ENCODE measurements around the gene HDX.

The HDX gene

DNA sequence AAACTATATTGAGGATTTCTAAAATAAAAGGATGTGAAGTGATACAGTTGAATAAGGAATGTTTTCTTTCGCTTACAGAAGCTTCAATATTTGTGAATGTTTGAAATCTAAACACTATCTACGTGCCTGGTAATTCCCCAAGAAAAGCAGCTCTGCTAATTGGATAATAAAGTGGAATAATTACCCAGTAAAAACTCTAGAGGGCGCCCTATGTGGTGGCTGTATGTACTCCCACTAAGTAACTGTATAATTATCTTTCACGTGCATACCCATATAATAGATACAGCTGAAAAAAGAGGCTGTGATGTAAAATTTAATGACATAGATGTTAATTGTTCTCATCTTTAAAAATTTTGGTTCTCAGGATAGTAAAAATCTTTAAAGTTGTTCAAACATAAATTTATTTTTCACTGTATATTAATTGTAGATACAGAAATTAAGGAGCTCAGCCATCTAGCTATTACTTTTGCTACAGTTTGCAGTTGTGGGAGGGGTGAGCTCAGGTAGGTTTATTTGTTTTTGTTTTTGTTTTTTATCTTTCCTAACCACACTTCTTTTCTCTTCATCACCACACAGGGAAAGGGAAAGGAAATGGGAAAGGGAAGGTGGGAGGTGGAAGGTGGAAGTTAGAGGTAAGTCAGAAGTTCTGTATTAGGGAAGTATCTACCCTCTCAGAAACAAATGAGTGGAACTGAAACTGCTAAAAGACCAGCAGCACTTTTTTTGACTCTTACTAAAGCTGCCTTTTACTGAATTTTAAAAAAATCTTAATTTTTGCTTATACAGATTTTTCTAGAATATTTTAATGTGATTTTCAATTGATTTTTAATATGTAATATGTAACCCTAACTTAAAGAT, 162.5 kb downstream of the HDX start:
- H3K4me3 ChIP-seq (replicated peaks; ENCODE audit: low read depth, low read length) = no peak overlapping the region
- no peak for DNase-seq (ENCODE audit: extremely low read depth, low read depth)
- TF ChIP-seq CTCF (IDR thresholded peaks at IDR 0.05; ENCODE audit: low read depth, low read length, missing control alignments) = peak; percentile 39

- no peak for DNase-seq (ENCODE audit: extremely low read depth, low read depth)
- no peak for TF ChIP-seq CTCF (IDR thresholded peaks at IDR 0.05; ENCODE audit: low read depth, low read length, missing control alignments)
- no peak overlapping the region for H3K4me3 ChIP-seq (replicated peaks; ENCODE audit: low read depth, low read length)
Observed at GRCh38 chrX:84336646-84337045, 165.6 kb downstream of the HDX start.

- no peak for TF ChIP-seq CTCF (IDR thresholded peaks at IDR 0.05; ENCODE audit: low read depth, low read length, missing control alignments)
- H3K4me3 ChIP-seq (replicated peaks; ENCODE audit: low read depth, low read length) = no peak overlapping the region
- DNase-seq (ENCODE audit: extremely low read depth, low read depth) = no peak
Observed at GRCh38 chrX:84335121-84335520, 167.1 kb downstream of the HDX start.

- no peak overlapping the region for H3K4me3 ChIP-seq (replicated peaks; ENCODE audit: low read depth, low read length)
- DNase-seq (ENCODE audit: extremely low read depth, low read depth) = no peak
- TF ChIP-seq CTCF (IDR thresholded peaks at IDR 0.05; ENCODE audit: low read depth, low read length, missing control alignments) = no peak
Observed at GRCh38 chrX:84322083-84322827, 180.0 kb downstream of the HDX start.

DNA sequence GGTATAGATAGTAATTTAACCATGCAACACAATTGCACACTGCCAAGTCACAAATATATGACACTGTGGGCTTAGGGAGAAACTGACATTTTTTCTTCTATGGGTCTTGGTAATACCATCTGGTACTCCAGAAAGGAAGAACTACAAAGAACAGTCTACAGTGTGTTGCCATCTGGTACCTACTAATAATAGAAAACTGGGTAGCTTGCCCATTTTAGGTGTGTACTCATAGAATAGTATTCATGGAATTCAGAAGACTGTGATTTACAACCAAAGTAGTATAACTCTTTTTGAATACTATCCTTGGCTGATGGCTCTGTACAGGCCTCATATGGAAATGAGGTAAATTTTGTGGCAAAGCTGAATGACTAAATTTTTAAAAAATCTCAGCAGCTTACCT, 181.6 kb downstream of the HDX start:
- no peak for DNase-seq (ENCODE audit: extremely low read depth, low read depth)
- no peak overlapping the region for H3K4me3 ChIP-seq (replicated peaks; ENCODE audit: low read depth, low read length)
- no peak for TF ChIP-seq CTCF (IDR thresholded peaks at IDR 0.05; ENCODE audit: low read depth, low read length, missing control alignments)

- no peak overlapping the region for H3K4me3 ChIP-seq (replicated peaks; ENCODE audit: low read depth, low read length)
- no peak for TF ChIP-seq CTCF (IDR thresholded peaks at IDR 0.05; ENCODE audit: low read depth, low read length, missing control alignments)
- DNase-seq (ENCODE audit: extremely low read depth, low read depth) = no peak
Observed at GRCh38 chrX:84320023-84320422, 182.2 kb downstream of the HDX start.
